Measurements from ENCODE around the gene NUP62CL. TPM values are rescaled to one million over a fixed set of nuclear protein-coding genes. Genes with fewer than 3 reads are reported as not detected.

NUP62CL gene
- total RNA-seq, 2 experiments from 2014 or later: 10.6 to 37.6 TPM

- intact Hi-C loops (cut with micrococcal nuclease; ENCODE audit: unreplicated experiment): no loop called here
- no peak for TF ChIP-seq CTCF (conservative IDR thresholded peaks at IDR 0.05; ENCODE audit: low read length)
- no peak for TF ChIP-seq EZH2phosphoT487 (IDR thresholded peaks at IDR 0.05; ENCODE audit: borderline replicate concordance, low read depth, low read length)
- ChIA-PET POLR2A (no interaction called here), CTCF (ENCODE audit: unreplicated experiment) (no interaction called here)
- H3K9me3 ChIP-seq (ENCODE audit: low read length): no peaks in the 10 kb centered on the region
- no peak overlapping the region for H3K4me2 ChIP-seq (ENCODE audit: low read length)
- no TSS peak for BruUV-seq (replicated peaks)
- H3K9me2 ChIP-seq (ENCODE audit: insufficient read depth, low read length): no peaks in the 10 kb centered on the region
- no peak overlapping the region for H3K4me3 ChIP-seq (ENCODE audit: low read depth, low read length, poor library complexity, severe bottlenecking)
- H3K4me1 ChIP-seq (ENCODE audit: insufficient read depth, low read length, poor library complexity, severe bottlenecking): no peaks in the 10 kb centered on the region
- H4K20me1 ChIP-seq (ENCODE audit: insufficient read depth, low read length): no peaks in the 10 kb centered on the region
- no peaks in the 10 kb centered on the region for H3K36me3 ChIP-seq (ENCODE audit: insufficient read depth, low read length)
- DNase-seq (ENCODE audit: low spot score): no peak
- no peak overlapping the region for H2AFZ ChIP-seq (ENCODE audit: low read length)
- H3K27ac ChIP-seq (ENCODE audit: low read depth, low read length, poor library complexity, severe bottlenecking): no peak overlapping the region
- no peaks in the 10 kb centered on the region for H3K79me2 ChIP-seq (ENCODE audit: insufficient read depth, low read depth, low read length)
Observed at GRCh38 chrX:107197319-107197718, 8.9 kb downstream of the NUP62CL start.

GRCh38 chrX:107171369-107172102, 34.7 kb downstream of the NUP62CL start:
- TF ChIP-seq EZH2phosphoT487 (IDR thresholded peaks at IDR 0.05; ENCODE audit: borderline replicate concordance, low read depth, low read length) (no peak), CTCF (conservative IDR thresholded peaks at IDR 0.05; ENCODE audit: low read length) (no peak)
- Histone ChIP-seq H3K4me2 (ENCODE audit: low read length) (no peak overlapping the region), H4K20me1 (ENCODE audit: insufficient read depth, low read length) (no peaks in the 10 kb centered on the region), H2AFZ (ENCODE audit: low read length) (no peak overlapping the region), H3K36me3 (ENCODE audit: insufficient read depth, low read length) (no peaks in the 10 kb centered on the region), H3K27ac (ENCODE audit: low read depth, low read length, poor library complexity, severe bottlenecking) (no peak overlapping the region), H3K79me2 (ENCODE audit: insufficient read depth, low read depth, low read length) (no peaks in the 10 kb centered on the region), H3K4me1 (ENCODE audit: insufficient read depth, low read length, poor library complexity, severe bottlenecking) (no peaks in the 10 kb centered on the region), H3K9me3 (ENCODE audit: low read length) (no peaks in the 10 kb centered on the region), H3K9me2 (ENCODE audit: insufficient read depth, low read length) (no peaks in the 10 kb centered on the region), H3K4me3 (ENCODE audit: low read depth, low read length, poor library complexity, severe bottlenecking) (no peak overlapping the region)
- POLR2A ChIA-PET: no interaction called here
- CTCF ChIA-PET (ENCODE audit: unreplicated experiment): no interaction called here
- DNase-seq (ENCODE audit: low spot score): no peak
- intact Hi-C loops (cut with micrococcal nuclease; ENCODE audit: unreplicated experiment): no loop called here
- no TSS peak for BruUV-seq (replicated peaks)

- no peak overlapping the region for H3K27ac ChIP-seq (ENCODE audit: low read depth, low read length, poor library complexity, severe bottlenecking)
- ChIA-PET CTCF (ENCODE audit: unreplicated experiment) (no interaction called here), POLR2A (no interaction called here)
Observed at GRCh38 chrX:107168712-107169111, 37.5 kb downstream of the NUP62CL start.

More at GRCh38 chrX:107168712-107169111, 37.5 kb downstream of the NUP62CL start:
- Histone ChIP-seq H3K9me3 (ENCODE audit: low read length) (no peaks in the 10 kb centered on the region), H3K9me2 (ENCODE audit: insufficient read depth, low read length) (no peaks in the 10 kb centered on the region), H3K79me2 (ENCODE audit: insufficient read depth, low read depth, low read length) (no peaks in the 10 kb centered on the region), H3K4me3 (ENCODE audit: low read depth, low read length, poor library complexity, severe bottlenecking) (no peak overlapping the region), H3K4me1 (ENCODE audit: insufficient read depth, low read length, poor library complexity, severe bottlenecking) (no peaks in the 10 kb centered on the region), H2AFZ (ENCODE audit: low read length) (no peak overlapping the region), H3K4me2 (ENCODE audit: low read length) (no peak overlapping the region), H3K36me3 (ENCODE audit: insufficient read depth, low read length) (no peaks in the 10 kb centered on the region), H4K20me1 (ENCODE audit: insufficient read depth, low read length) (no peaks in the 10 kb centered on the region)
- intact Hi-C loops (cut with micrococcal nuclease; ENCODE audit: unreplicated experiment): no loop called here
- no peak for DNase-seq (ENCODE audit: low spot score)
- TF ChIP-seq EZH2phosphoT487 (IDR thresholded peaks at IDR 0.05; ENCODE audit: borderline replicate concordance, low read depth, low read length) (no peak), CTCF (conservative IDR thresholded peaks at IDR 0.05; ENCODE audit: low read length) (no peak)
- BruUV-seq (replicated peaks): no TSS peak
